Dedifferentiated amniotic fluid mesenchymal stem cell (primary cell): ENCODE data around the gene POLR2H.

Experiments
- DNase-seq: peaks from one replicate; pipeline ENCODE4 v3.0.0-alpha.2; 2016; ENCODE audit errors: extremely low spot score

Gene POLR2H

DNA sequence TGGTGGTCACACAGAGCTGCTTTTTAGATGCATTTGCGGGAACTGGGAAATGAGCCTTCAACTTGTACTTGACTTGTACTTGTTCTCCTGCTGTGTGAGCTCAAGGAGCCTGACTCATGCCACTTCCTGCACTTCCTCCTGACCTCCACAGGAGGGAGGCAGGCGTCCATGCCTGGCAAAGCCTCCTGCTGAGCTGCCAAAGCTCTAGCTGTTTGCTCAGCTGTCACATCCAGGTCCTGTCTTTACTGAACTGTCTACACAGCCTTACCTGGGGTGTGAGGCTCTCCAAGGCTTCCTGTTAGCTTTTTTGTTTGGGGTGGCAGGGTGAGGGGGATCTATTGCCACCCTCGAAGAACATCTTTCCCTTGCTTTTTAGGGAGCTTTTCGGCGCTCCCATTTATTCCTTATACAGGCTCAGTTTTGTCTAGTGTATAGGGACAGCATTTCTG is 10.1 kb downstream of the POLR2H start:
- DNase-seq, result peak; percentile 76

DNA sequence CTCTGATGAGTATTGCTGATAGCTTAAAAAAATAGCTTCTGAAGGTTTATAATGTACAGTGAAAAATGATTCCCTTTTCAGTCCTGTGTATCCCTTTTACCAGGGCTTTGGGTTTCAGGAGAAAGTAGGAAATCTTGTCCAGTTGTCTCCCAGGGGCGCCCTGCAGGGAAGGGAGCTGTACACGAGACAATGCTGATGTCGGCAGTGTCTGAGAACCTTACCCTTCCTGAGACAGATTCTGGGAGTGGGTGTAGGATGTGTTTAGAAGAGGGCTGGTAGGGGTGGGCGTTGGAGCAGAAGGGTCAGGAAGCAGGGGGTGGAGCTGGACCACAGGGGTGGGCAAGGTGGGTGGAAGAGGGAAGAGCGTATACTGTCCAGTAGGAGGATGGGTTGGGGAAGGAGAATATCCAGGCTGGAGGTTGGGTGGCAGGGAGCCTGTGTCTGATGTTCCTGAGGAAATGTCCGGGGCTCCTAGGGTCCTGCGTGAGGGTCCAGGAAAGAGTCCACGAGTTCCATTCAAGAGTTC is 10.8 kb downstream of the POLR2H start:
- DNase-seq, result no peak

DNA sequence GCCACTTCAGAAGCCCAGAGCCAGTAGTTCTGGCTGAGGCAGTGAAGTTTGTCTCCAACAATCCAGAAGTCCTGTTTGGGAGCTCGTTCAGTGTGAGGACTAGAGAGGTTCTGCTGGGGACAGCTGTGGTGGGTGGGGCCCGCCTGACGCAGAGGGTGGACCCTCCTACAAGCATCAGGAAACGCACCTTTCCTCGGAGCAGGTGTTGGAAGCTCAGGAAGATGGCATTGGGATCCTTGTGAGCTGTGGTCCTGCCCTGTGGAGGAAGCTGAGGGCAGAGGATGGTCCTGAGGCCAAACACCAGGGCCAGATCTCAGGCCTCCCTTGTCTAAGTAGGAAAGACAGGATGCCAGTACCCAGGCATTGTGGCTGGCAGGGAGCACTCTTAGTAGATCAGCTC is 11.4 kb downstream of the POLR2H start:
- no peak for DNase-seq

DNA sequence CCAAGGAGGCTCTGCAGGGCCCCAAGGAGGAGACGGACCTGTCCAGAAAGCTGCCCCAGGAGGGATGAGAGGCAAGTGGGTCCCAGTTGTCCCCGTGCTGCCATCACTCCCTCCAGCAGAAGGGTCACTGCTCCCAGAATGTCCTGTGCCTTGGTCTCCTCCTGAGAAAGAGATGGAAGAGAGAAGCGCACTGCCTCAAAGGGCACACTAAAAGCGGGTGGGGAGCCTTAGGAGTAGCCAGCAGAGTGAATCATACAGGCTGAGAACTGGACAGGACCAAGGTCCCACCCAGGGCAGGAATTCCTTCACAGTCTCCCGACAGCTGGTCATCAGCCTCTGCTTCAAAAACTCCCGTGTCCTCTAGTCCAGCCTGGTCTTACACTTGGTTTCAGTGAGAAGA is 11.9 kb downstream of the POLR2H start:
- peak; percentile 47 for DNase-seq

DNA sequence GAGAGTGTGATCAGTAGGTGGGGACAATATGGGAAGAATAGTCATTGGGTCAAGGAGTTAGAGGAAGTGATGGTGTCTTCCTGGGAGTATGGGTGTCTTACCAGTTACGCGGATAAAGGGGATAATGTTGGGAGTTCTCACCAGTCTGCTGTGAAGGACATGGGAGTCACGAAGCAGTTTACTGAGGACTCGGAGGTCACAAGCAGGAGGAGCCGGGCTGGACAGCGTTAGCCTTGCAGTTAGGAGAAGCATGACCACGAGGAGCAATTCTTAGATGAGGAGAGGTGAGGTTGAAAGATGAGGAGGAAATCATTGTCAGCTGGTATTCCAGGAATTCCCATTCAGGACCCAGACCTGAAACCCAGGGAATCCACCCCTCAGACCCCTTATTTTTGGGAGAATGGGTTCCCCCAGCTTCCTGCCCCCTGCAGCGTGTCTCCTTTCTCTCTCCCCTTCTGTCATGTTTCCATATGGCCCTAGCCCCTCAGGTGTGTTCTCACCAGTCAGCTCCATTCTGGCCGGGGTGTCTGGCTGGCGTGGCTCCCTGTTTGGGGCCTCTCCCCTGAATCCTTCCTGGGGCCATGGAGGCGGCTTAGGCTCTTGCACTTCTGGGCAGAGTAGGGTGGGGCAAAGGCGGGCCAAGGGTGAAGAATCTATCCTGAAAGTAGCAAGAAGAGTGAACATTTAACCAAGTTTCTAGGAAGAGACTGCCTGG is 14.4 kb downstream of the POLR2H start:
- no peak for DNase-seq

DNA sequence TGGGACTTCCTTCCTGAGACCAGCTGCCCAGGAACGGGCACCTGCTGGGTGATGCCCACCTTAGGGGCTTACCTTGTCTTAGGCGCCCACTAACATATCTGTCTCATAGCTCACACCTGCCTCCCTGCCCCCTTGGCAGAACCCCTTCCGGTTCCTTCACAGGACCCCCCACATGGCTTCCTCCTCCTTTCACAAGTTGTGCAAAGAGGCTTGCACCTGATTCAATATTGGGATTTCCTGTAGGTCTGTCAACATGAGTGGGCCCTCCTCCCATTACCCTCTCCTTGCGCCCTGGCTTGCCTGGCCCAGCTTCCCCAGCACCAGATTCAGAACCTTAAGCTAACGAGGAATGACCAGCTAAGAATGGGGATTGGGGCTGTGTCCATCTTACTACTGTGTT is 15.9 kb downstream of the POLR2H start:
- DNase-seq, result no peak

DNA sequence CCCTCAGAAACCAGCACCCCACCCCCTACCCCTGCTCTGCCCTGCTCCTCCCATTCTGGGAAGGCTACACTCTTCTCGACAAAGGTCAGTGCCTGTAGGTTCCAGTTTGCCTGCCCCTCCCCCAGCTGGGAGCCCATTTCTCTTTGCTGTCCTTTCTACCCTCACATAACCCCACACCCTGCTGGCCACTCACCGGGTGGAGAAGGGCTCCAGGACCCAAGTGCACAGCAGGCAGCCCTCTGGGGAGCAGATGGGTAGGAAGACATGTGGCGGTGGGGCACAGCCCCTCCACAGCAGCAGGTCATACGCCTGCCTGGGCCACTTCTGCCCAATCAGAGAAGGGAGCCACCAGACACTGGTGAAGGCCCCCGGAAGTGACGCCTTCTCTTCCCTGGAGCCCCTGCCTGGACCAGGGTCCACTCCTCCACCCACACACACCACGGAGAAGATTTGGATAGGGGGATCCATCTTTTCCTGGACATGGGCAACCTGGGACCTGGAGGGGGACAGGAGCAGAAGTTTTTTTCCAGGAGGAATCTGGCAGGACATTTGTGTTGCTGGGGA is 16.5 kb downstream of the POLR2H start, which contains the start of gene THPO:
TSS of gene THPO (minus strand) at position 326 of the 564 bp plus-strand sequence. CDS start 1,948 bp downstream, outside the sequence.
- no peak for DNase-seq

DNA sequence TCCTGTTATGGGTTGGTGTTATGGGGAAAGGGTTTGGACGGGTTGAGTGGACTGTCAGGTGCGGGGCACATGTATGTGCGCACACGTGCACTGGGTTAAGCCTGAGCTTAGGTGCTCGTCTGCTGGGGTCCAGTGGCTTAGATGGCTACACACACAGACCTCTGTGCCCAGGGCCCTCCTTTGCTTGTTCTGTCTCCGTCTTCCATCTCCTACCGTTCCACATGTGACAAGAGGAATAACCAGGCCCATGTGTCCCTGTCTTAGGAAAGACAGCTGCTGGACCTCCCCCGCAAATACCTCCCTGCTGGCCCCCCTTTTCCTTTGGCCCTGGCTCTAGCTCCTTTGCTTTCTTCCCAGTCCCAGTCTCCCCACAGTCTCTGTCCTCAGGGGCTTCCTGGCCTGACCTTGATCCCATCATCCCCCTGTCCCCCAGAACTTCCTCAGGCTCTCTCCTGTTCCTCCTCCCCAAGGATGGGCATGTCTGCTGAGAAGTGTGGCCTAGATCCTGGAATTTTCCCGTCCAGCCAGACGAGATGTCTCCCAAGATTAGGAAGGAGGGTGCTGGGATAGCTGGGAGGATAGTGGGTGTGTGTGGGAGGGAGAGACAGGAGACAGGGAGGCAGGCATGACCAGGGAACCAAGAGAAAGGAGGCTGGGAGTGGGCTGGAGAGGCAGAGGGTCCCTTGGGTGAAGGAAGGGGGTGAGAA is 17.3 kb downstream of the POLR2H start:
- no peak for DNase-seq

DNA sequence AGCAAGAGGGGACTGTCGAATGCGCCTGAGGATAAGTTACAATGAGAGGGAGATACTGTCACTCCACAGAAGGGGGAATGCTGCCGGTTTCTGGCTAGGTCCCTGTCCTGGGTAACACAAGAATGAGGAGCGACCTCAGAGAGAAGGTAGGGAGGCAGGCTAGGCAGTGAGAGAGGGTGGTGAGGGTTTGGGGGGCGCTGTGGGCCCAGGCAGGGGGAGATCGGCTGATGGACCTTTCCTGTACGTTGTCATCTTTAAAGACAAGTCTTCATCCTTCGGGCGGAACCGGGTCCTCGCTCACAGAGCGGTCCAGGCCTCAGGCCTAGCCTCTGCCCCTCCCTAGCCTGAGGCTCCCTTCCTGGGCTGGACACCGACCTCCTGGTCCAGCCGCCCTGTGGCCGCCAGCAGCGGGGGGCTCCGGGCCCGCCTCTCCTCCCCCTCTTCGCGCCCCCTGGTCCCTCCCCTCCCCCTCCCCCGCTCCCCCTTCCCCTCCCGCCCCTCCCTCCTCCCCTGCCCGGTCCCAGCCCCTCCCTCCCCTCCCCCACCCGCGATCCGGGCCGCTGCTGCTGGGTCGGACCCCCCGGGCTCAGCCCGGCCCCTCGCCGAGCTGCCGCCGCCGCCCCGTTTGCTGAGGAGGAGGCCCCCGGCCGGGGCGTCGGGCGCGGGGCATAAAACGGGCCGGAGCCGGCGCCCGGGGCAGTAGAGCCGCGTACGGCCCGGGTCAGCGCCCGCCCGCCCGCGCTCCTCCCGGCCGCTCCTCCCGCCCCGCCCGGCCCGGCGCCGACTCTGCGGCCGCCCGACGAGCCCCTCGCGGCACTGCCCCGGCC is 18.1 kb downstream of the POLR2H start, which contains the start of gene CHRD:
TSS of gene CHRD (plus strand) at position 697 of the 827 bp plus-strand sequence. CDS start 265 bp downstream, outside the sequence.
- DNase-seq, result no peak

DNA sequence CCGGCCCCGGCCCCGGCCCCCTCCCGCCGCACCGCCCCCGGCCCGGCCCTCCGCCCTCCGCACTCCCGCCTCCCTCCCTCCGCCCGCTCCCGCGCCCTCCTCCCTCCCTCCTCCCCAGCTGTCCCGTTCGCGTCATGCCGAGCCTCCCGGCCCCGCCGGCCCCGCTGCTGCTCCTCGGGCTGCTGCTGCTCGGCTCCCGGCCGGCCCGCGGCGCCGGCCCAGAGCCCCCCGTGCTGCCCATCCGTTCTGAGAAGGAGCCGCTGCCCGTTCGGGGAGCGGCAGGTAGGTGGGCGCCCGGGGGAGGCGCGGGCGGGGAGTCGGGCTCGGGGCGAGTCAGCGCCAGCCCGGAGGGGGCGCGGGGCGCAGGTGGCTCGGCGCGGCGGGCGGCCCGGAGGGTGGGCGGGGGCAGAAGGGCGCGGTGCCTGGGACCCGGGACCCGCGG is 18.7 kb downstream of the POLR2H start:
- no peak for DNase-seq

DNA sequence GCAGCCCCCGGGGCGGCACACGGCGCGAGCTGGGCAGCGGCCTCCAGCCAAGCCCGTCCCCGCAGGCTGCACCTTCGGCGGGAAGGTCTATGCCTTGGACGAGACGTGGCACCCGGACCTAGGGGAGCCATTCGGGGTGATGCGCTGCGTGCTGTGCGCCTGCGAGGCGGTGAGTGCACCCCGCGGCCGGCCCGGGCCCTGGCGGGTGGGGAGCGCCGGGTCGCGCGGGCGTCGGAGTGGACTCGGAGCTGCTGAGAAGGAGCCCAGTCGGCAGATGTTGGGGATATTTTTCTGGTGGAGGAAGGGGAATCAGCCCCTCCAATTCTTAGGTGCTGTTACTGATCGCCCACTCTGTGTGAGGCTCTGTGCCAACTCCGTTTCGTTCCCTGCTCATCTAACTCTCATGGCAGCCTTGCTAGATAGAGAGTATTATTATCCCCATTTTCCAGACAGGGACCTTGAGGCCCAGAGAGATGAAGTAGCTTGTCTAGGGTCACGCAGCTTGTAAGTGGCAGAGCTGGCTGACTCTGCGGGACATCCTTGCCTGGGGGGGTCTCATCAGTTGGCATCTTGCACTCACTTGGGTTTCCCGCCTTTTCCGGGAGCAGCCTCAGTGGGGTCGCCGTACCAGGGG is 19.2 kb downstream of the POLR2H start:
- DNase-seq, result no peak

DNA sequence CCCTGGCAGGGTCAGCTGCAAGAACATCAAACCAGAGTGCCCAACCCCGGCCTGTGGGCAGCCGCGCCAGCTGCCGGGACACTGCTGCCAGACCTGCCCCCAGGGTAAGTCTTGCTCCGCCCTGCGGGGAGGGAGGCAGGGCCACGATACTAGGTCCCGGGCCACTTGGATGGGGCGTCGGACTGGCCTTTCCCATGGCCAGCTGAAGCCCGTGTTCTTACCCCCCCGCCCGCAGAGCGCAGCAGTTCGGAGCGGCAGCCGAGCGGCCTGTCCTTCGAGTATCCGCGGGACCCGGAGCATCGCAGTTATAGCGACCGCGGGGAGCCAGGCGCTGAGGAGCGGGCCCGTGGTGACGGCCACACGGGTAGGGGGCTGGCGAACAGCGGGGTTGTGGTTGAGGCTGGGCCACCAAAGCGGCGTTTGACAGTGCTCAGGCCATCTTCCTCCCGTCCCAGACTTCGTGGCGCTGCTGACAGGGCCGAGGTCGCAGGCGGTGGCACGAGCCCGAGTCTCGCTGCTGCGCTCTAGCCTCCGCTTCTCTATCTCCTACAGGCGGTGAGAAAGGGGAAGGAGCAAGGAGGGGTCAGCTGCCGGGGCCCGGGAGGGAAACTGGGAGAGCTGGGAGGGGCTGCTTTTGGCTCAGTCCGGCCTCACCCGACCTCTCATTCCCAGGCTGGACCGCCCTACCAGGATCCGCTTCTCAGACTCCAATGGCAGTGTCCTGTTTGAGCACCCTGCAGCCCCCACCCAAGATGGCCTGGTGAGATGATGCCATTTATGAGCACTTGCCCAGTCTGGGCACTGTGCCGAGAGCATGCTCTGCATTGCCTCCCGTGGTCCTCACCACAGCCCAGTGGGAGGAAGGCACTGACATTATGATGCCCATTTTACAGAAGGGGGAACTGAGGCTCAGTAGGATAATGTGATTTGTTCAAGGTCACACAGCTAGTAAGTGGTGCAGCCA is 20.0 kb downstream of the POLR2H start:
- no peak for DNase-seq

DNA sequence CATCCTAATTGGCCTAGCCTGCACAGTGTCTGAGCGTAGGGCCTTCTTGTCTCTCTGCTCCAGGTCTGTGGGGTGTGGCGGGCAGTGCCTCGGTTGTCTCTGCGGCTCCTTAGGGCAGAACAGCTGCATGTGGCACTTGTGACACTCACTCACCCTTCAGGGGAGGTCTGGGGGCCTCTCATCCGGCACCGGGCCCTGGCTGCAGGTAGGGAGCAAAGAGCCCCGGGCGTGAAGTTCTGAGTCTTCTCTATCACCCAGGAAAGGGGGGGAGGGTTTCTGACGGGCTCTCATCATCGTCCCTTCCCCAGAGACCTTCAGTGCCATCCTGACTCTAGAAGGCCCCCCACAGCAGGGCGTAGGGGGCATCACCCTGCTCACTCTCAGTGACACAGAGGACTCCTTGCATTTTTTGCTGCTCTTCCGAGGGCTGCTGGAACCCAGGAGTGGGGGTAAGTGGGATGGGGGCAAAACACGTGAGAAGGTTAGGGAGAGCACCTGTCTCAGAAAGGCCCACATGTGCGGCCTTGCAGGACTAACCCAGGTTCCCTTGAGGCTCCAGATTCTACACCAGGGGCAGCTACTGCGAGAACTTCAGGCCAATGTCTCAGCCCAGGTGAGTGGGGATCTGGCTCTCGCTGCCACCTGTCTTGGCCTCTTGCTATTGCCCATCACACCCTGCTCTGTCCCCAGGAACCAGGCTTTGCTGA is 21.0 kb downstream of the POLR2H start:
- no peak for DNase-seq

DNA sequence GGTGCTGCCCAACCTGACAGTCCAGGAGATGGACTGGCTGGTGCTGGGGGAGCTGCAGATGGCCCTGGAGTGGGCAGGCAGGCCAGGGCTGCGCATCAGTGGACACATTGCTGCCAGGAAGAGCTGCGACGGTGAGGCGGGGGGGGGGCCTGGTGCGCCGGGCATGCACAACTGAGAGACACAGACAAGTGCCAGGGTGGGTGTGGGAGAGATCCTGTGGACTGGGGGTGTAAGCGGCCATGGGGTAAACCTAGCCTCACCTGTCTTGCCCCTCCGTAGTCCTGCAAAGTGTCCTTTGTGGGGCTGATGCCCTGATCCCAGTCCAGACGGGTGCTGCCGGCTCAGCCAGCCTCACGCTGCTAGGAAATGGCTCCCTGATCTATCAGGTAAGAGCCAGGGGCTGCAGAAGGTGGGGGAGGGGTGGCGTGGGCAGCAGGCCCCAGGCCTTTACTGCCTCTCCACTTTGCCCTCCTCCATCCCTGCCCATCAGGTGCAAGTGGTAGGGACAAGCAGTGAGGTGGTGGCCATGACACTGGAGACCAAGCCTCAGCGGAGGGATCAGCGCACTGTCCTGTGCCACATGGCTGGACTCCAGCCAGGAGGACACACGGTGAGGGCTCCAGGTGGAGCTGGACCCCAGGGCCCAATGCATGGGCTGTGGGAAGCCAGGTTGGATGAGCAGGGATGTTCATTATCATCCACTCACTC is 21.7 kb downstream of the POLR2H start:
- DNase-seq, result no peak

DNA sequence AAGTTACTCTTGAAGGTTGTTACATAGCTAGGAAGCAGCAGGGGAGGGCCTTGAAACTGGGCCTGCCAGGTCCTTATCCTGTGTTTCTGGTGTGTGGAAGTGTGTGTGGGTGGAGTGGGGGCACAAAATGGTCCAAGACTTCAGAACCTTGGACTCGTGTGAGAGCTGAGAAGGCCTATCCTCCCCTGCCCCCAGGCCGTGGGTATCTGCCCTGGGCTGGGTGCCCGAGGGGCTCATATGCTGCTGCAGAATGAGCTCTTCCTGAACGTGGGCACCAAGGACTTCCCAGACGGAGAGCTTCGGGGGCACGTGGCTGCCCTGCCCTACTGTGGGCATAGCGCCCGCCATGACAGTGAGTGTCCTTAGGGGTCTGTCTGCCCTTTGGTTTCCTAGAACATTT is 22.8 kb downstream of the POLR2H start:
- DNase-seq, result no peak

DNA sequence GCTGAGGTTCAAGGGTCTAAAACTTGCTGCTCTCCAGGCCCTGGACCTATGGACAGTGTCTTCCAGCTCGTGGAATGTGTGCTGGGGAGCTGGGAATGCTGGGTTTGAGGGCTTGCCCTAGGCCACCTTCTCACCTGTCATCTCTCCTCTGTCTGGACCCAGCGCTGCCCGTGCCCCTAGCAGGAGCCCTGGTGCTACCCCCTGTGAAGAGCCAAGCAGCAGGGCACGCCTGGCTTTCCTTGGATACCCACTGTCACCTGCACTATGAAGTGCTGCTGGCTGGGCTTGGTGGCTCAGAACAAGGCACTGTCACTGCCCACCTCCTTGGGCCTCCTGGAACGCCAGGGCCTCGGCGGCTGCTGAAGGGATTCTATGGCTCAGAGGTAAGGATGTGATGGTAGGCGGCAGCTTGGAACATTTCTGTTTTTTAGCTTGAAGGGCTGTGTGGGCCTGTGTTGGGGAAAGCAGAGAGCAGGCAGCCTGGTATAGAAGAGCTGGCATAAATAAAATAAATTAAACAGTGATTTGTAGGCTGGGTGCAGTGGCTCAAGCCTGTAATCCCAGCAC is 23.4 kb downstream of the POLR2H start:
- DNase-seq, result no peak

DNA sequence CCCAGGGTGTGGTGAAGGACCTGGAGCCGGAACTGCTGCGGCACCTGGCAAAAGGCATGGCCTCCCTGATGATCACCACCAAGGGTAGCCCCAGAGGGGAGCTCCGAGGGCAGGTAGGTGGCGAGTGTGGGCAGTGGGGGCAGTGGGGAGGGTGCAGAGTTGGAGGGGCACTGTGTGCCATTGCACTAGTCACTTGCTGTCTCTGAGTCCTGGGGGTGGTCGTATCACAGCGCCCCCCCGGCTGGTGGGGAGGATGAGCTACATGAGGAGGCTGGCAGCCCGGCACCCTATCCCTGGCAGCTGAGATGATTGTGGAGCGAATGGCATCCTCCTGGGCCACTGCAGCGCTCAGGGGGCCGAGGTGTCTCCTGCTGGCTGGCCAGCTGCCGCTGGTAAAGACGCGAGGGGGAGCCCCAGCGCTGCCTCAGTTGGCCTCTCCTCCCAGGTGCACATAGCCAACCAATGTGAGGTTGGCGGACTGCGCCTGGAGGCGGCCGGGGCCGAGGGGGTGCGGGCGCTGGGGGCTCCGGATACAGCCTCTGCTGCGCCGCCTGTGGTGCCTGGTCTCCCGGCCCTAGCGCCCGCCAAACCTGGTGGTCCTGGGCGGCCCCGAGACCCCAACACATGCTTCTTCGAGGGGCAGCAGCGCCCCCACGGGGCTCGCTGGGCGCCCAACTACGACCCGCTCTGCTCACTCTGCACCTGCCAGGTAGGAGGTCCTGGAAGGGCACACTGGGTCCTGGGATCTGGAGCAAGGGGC is 24.7 kb downstream of the POLR2H start:
- DNase-seq, result no peak
